HepG2 (cell line): Measurements from ENCODE around the gene TARDBP. TPM values are rescaled to one million over a fixed set of nuclear protein-coding genes. Genes with fewer than 3 reads are reported as not detected.

Experiments used
- ATAC-seq: fragments of 200-7000 bp; cut with Tn5 transposase; 3 replicates; pipeline ENCODE4 v1.9.1; 2020; ENCODE audit warnings: mild to moderate bottlenecking, moderate library complexity
- BruUV-seq: library from RNA; stranded (reverse); fragments of 400-500 nt; replicated peaks from 2 replicates; lab custom pipeline; 2021; lab: Mats Ljungman, UMichigan
- CTCF ChIA-PET: fragments of 300-600 bp; formaldehyde crosslinking; extraction: SDS; loops from one replicate; lab custom pipeline; 2021; ENCODE audit warnings: low total read pairs, inconsistent platforms, low intra/inter-chr PET ratio; lab: Yijun Ruan, JAX
- POLR2A ChIA-PET: fragments of 350-600 bp; sonication (Branson Sonifier 250); formaldehyde crosslinking; loops from one replicate; lab custom pipeline; 2020; ENCODE audit warnings: antibody characterized with exemption, inconsistent platforms; lab: Yijun Ruan, JAX
- DNase-seq: peaks from one replicate; pipeline ENCODE4 v3.0.0-alpha.2; 2015; ENCODE audit warnings: low spot score
- FAIRE-seq: peaks from 3 replicates; lab custom pipeline; 2011; peaks lifted over from hg19 to GRCh38; lab: Jason Lieb, UNC
- H2AFZ ChIP-seq: one replicate; pipeline ENCODE4 v1.6.1; 2011; ENCODE audit warnings: low read length, inconsistent platforms
- H3K27ac ChIP-seq: fragments of 300-600 bp; 3 replicates; pipeline ENCODE4 v1.8.0; 2011; ENCODE audit warnings: mixed run types, mild to moderate bottlenecking, mixed read lengths, low read length, inconsistent platforms; ENCODE audit not compliant: insufficient read depth; ENCODE audit errors: extremely low read length
- H3K27me3 ChIP-seq, 2 experiments: fragments of 200-600 bp in 1 of 2; 2 replicates in 1 of 2; 3 replicates in 1 of 2; pipeline versions ENCODE4 v1.6.0 to v1.8.0; 2011; ENCODE audit warnings: low read length in 2 of 2, mild to moderate bottlenecking in 2 of 2, moderate library complexity in 2 of 2, inconsistent platforms in 1 of 2; ENCODE audit not compliant: insufficient read depth in 2 of 2, control insufficient read depth in 1 of 2
- H3K36me3 ChIP-seq, 2 experiments: fragments of 200-600 bp in 1 of 2; replicated peaks in 1 of 2; 2 replicates in 1 of 2; 3 replicates in 1 of 2; pipeline versions ENCODE4 v1.5.1 to v1.8.0; 2011; ENCODE audit warnings: low read length in 2 of 2, inconsistent platforms in 1 of 2; ENCODE audit not compliant: insufficient read depth in 2 of 2, control insufficient read depth in 1 of 2
- H3K4me1 ChIP-seq: 2 replicates; pipeline ENCODE4 v1.5.1; 2012; ENCODE audit warnings: low read length, inconsistent platforms; ENCODE audit not compliant: insufficient read depth
- H3K4me2 ChIP-seq: 2 replicates; pipeline ENCODE4 v1.6.0; 2011; ENCODE audit warnings: low read depth, low read length, inconsistent platforms
- H3K4me3 ChIP-seq, 3 experiments: fragments of 200-600 bp in 1 of 3; sonication (generic), shearing (Covaris generic) in 1 of 3; replicated peaks in 1 of 3; 2 replicates each; pipeline ENCODE4 v1.5.1; 2011 to 2016; ENCODE audit warnings: low read length in 3 of 3, inconsistent platforms in 2 of 3, low read depth in 2 of 3, mild to moderate bottlenecking in 2 of 3, control low read depth in 1 of 3, mixed read lengths in 1 of 3; ENCODE audit not compliant: insufficient read depth in 1 of 3
- H3K79me2 ChIP-seq: one replicate; pipeline ENCODE4 v1.6.1; 2011; ENCODE audit warnings: low read length, inconsistent platforms; ENCODE audit not compliant: insufficient read depth
- H3K9ac ChIP-seq: 2 replicates; pipeline ENCODE4 v1.6.0; 2011; ENCODE audit warnings: mild to moderate bottlenecking, low read depth, low read length, inconsistent platforms; ENCODE audit not compliant: insufficient read depth
- H3K9me3 ChIP-seq: 2 replicates; pipeline ENCODE4 v1.5.1; 2012; ENCODE audit warnings: mild to moderate bottlenecking, low read length
- H4K20me1 ChIP-seq: 2 replicates; pipeline ENCODE4 v1.6.0; 2011; ENCODE audit warnings: inconsistent platforms, mild to moderate bottlenecking, low read length, moderate library complexity; ENCODE audit not compliant: insufficient read depth
- CBX2 ChIP-seq, 2 experiments: fragments of 200-600 bp in 1 of 2; sonication (generic); formaldehyde crosslinking in 1 of 2; IDR thresholded peaks; 2 replicates each; pipeline versions ENCODE4 v1.7.0 to v1.8.1; 2018 to 2022; ENCODE audit warnings: low read depth in 2 of 2, low read length in 1 of 2, mild to moderate bottlenecking in 1 of 2, missing genetic modification reagents in 1 of 2
- CEBPG ChIP-seq: IDR thresholded peaks from 2 replicates; pipeline ENCODE4 v1.6.1; 2016
- KLF13 ChIP-seq: sonication (generic); formaldehyde crosslinking; IDR thresholded peaks from 2 replicates; pipeline ENCODE4 v1.4.0; 2020; ENCODE audit warnings: mild to moderate bottlenecking, missing genetic modification reagents
- MAFK ChIP-seq, 2 experiments: IDR thresholded peaks in 1 of 2; conservative IDR thresholded peaks in 1 of 2; 2 replicates each; pipeline ENCODE4 v1.6.1; 2011; ENCODE audit warnings: improper control_type of control experiment in 2 of 2, low read length in 2 of 2
- THYN1 ChIP-seq: sonication (generic); formaldehyde crosslinking; IDR thresholded peaks from 2 replicates; pipeline ENCODE4 v1.8.1; 2023; ENCODE audit warnings: low read depth, mild to moderate bottlenecking, moderate library complexity, missing genetic modification reagents, borderline replicate concordance
- YEATS2 ChIP-seq: sonication (generic); formaldehyde crosslinking; IDR thresholded peaks from 2 replicates; pipeline ENCODE4 v1.4.0; 2020; ENCODE audit warnings: missing genetic modification reagents, borderline replicate concordance
- ZNF136 ChIP-seq: sonication (generic); formaldehyde crosslinking; IDR thresholded peaks from 2 replicates; pipeline ENCODE4 v1.8.1; 2022; ENCODE audit warnings: low read depth, mild to moderate bottlenecking, moderate library complexity, missing genetic modification reagents
- ZNF468 ChIP-seq: sonication (generic); formaldehyde crosslinking; IDR thresholded peaks from 2 replicates; pipeline ENCODE4 v1.8.0; 2022; ENCODE audit warnings: mild to moderate bottlenecking, moderate library complexity, missing genetic modification reagents
- ZNF558 ChIP-seq: sonication (generic); formaldehyde crosslinking; IDR thresholded peaks from 2 replicates; pipeline ENCODE4 v1.9.0; 2022; ENCODE audit warnings: mild to moderate bottlenecking, missing genetic modification reagents, borderline replicate concordance
- ZNF777 ChIP-seq: sonication (generic); formaldehyde crosslinking; IDR thresholded peaks from 2 replicates; pipeline ENCODE4 v1.4.0; 2020; ENCODE audit warnings: missing genetic modification reagents
- WGBS: methylation state at CpG from one replicate; pipeline ENCODE4 v1.1.6; 2017; ENCODE audit warnings: low lambda C conversion rate; 5-methylcytosine and 5-hydroxymethylcytosine counted together
- in situ Hi-C: cut with HindIII; loops from 2 replicates; pipeline ENCODE4 v1.10.0; 2017; ENCODE audit warnings: low pct_unique_long_range_greater_than_20kb; ENCODE audit not compliant: extremely low pct_ligation_motif_present
- intact Hi-C: fragments of 100-400 bp; cut with micrococcal nuclease; formaldehyde crosslinking; loops from one replicate; pipeline ENCODE4 v1.10.0; 2022; ENCODE audit not compliant: unreplicated experiment
- polyA plus RNA-seq, 8 experiments: library from polyadenylated mRNA; depleted of rRNA in 3 of 8; stranded (reverse) in 7 of 8; unstranded in 1 of 8; fragments of >200 nt; fragmentation: Illumina TruSeq in 4 of 8; extraction: Trizol in 4 of 8; gene quantifications; 2 replicates each; pipeline versions ENCODE4 v1.2.1 to v1.2.3, GENCODE V29; 2011 to 2016; ENCODE audit warnings: low read depth in 4 of 8, missing spikeins in 1 of 8, mixed read lengths in 1 of 8; ENCODE audit not compliant: insufficient read depth in 1 of 8
- total RNA-seq, 5 experiments: library from RNA; depleted of rRNA; stranded (reverse); fragments of >200 nt; fragmentation: Illumina TruSeq; extraction: Trizol; gene quantifications; 2 replicates each; pipeline ENCODE4 v1.2.3, GENCODE V29; 2016; ENCODE audit warnings: low read depth in 1 of 5
- TF ChIP-seq, protein P1 (sequence below): IDR thresholded peaks from 2 replicates; pipeline ENCODE4 v1.6.1; 2012; ENCODE audit warnings: low read depth, low read length, improper control_type of control experiment
- TF ChIP-seq, protein P2 (sequence below): sonication (generic); formaldehyde crosslinking; IDR thresholded peaks from 2 replicates; pipeline ENCODE4 v1.9.0; 2021; ENCODE audit warnings: missing genetic modification reagents, borderline replicate concordance
- TF ChIP-seq, protein P3 (sequence below): sonication (generic); formaldehyde crosslinking; IDR thresholded peaks from 2 replicates; pipeline ENCODE4 v1.5.1; 2020; ENCODE audit warnings: missing genetic modification reagents, mild to moderate bottlenecking, borderline replicate concordance
- TF ChIP-seq, protein P4 (sequence below): sonication (generic); formaldehyde crosslinking; IDR thresholded peaks from 2 replicates; pipeline ENCODE4 v1.4.0; 2020; ENCODE audit warnings: mild to moderate bottlenecking, missing genetic modification reagents

Gene TARDBP
- total and polyA plus RNA-seq, 2 of the 13 experiments (the other 11 are each of a cell fraction or from before 2014, with no cell fraction given), result 62.4 to 93.0 TPM

DNA sequence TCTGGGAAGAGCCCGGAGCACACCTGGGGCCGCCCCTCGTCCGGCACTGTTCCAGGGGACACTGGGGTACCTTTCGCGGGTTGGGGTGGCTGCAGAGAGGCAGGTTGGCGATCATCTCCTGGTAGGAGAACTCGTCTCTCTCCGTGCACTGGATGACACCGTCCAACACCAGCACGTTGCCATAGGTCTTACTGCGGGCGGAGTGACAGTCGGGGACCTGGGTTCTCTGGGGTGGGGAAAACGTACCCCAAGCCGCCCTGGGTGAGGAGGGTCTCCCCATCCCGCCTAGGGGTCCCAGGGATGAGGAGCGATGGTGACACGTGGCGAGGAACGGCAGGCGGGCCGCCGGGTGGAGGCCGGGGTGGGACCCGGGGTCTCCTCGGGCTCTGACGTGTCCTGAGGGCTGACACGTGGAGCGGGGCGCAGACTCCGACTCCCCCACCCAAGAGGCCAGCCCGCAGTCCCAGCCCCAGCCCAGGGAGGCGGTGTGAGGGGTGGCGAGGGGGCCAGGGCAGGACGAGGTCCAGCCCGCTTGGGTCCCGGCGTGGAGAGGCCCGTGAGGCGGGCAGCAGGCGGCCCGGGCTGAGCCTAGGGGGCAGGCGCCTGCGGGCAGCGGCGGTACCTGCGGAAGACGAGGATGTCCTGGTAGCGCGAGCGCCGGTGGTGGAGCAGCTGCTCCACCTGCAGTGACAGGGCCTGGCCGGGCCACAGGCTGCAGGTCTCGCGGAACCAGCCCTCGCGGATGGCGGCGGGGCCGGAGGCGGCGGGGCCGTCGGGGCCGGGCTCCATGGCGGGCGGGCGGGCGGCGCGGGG lies 46.9 kb downstream of the TARDBP start:
- H3K9ac ChIP-seq, result peak overlapping the region; percentile 91
- H3K4me3 ChIP-seq, result peak overlapping the region; percentile 85 to 97 (median 86)
- no peaks in the 10 kb centered on the region; a peak in 1 of 5 replicates for H3K27me3 ChIP-seq
- no TSS peak for BruUV-seq
- no peaks in the 10 kb centered on the region for H4K20me1 ChIP-seq
- ChIA-PET POLR2A (interaction anchor here (0.6 to 2.8 kb wide), 7 partner anchors 9 to 208 kb away, joined by 3 to 18 read pairs (median 3); partner anchors contain the start of genes EXOSC10, MASP2, MTOR and TARDBP), CTCF (interaction anchor here (1.5 kb wide), 1 partner anchor 22 kb away, joined by 5 read pairs; no protein-coding TSS in a partner anchor)
- no peak for DNase-seq
- FAIRE-seq, result no peak
- in situ Hi-C loops (no loop called here), intact Hi-C loops (no loop called here)
- peaks cover 16% of the 10 kb centered on the region for H3K79me2 ChIP-seq
- no CpG with 5 or more reads among the region's 72 CpGs for WGBS
- H3K27ac ChIP-seq, result peak overlapping the region; percentile 73
- H3K4me2 ChIP-seq, result peak overlapping the region; percentile 89
- peak; percentile 6 for ATAC-seq
- H2AFZ ChIP-seq, result no peak overlapping the region
- no peaks in the 10 kb centered on the region for H3K9me3 ChIP-seq
- peaks cover 32% of the 10 kb centered on the region for H3K4me1 ChIP-seq
- peaks cover 3 to 33% of the 10 kb centered on the region in 2 experiments; a peak in 4 of 5 replicates for H3K36me3 ChIP-seq
- TF ChIP-seq THYN1 (CRISPR knock-in tag), result no peak
- TF ChIP-seq YEATS2, result no peak
- TF ChIP-seq, protein P1, sequence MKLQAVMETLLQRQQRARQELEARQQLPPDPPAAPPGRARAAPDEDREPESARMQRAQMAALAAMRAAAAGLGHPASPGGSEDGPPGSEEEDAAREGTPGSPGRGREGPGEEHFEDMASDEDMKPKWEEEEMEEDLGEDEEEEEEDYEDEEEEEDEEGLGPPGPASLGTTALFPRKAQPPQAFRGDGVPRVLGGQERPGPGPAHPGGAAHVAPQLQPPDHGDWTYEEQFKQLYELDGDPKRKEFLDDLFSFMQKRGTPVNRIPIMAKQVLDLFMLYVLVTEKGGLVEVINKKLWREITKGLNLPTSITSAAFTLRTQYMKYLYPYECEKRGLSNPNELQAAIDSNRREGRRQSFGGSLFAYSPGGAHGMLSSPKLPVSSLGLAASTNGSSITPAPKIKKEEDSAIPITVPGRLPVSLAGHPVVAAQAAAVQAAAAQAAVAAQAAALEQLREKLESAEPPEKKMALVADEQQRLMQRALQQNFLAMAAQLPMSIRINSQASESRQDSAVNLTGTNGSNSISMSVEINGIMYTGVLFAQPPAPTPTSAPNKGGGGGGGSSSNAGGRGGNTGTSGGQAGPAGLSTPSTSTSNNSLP, result no peak
- TF ChIP-seq MAFK (conservative IDR thresholded peaks at IDR 0.05 in 1 of 2, IDR thresholded peaks at IDR 0.05 in 1 of 2; ENCODE audit: low read length in 2 of 2), result no peak
- TF ChIP-seq, protein P2, sequence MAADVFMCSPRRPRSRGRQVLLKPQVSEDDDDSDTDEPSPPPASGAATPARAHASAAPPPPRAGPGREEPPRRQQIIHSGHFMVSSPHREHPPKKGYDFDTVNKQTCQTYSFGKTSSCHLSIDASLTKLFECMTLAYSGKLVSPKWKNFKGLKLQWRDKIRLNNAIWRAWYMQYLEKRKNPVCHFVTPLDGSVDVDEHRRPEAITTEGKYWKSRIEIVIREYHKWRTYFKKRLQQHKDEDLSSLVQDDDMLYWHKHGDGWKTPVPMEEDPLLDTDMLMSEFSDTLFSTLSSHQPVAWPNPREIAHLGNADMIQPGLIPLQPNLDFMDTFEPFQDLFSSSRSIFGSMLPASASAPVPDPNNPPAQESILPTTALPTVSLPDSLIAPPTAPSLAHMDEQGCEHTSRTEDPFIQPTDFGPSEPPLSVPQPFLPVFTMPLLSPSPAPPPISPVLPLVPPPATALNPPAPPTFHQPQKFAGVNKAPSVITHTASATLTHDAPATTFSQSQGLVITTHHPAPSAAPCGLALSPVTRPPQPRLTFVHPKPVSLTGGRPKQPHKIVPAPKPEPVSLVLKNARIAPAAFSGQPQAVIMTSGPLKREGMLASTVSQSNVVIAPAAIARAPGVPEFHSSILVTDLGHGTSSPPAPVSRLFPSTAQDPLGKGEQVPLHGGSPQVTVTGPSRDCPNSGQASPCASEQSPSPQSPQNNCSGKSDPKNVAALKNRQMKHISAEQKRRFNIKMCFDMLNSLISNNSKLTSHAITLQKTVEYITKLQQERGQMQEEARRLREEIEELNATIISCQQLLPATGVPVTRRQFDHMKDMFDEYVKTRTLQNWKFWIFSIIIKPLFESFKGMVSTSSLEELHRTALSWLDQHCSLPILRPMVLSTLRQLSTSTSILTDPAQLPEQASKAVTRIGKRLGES, result no peak
- TF ChIP-seq CEBPG (CRISPR knock-in tag), result no peak
- no peak for TF ChIP-seq ZNF136 (CRISPR knock-in tag)
- no peak for TF ChIP-seq ZNF558 (CRISPR knock-in tag)
- peak; percentile 82 for TF ChIP-seq ZNF777 (CRISPR knock-in tag)
- TF ChIP-seq ZNF468 (CRISPR knock-in tag), result no peak
- TF ChIP-seq CBX2 (IDR thresholded peaks at IDR 0.05; ENCODE audit: low read depth, low read length), result no peak
- TF ChIP-seq CBX2 (CRISPR knock-in tag; IDR thresholded peaks at IDR 0.05; ENCODE audit: low read depth), result no peak
- no peak for TF ChIP-seq KLF13 (CRISPR knock-in tag)
- TF ChIP-seq, protein P3, sequence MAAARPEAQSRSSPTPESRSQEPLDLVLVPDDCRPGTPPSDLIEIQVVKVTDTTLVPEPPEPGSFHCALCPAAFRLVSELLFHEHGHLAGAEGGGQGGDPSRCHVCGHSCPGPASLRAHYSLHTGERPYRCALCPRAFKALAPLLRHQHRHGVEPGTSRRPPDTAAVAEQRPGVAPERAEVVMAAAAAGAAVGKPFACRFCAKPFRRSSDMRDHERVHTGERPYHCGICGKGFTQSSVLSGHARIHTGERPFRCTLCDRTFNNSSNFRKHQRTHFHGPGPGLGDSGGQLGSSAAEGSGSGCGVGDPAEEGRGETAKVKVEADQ (CRISPR knock-in tag), result no peak
- TF ChIP-seq, protein P4, sequence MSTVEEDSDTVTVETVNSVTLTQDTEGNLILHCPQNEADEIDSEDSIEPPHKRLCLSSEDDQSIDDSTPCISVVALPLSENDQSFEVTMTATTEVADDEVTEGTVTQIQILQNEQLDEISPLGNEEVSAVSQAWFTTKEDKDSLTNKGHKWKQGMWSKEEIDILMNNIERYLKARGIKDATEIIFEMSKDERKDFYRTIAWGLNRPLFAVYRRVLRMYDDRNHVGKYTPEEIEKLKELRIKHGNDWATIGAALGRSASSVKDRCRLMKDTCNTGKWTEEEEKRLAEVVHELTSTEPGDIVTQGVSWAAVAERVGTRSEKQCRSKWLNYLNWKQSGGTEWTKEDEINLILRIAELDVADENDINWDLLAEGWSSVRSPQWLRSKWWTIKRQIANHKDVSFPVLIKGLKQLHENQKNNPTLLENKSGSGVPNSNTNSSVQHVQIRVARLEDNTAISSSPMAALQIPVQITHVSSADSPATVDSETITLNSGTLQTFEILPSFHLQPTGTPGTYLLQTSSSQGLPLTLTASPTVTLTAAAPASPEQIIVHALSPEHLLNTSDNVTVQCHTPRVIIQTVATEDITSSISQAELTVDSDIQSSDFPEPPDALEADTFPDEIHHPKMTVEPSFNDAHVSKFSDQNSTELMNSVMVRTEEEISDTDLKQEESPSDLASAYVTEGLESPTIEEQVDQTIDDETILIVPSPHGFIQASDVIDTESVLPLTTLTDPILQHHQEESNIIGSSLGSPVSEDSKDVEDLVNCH (CRISPR knock-in tag), result no peak
